Transverse colon (tissue), 4 donors: ENCODE measurements around the gene UBE2C. TPM values are rescaled to one million over a fixed set of nuclear protein-coding genes. Genes with fewer than 3 reads are reported as not detected.
"Not testable (repeated sequence)": the region's sequence is repeated elsewhere in the genome, so short reads cannot be mapped to it uniquely, and the experiment has no call there.

Source experiments
- DNase-seq: peaks from one replicate; pipeline ENCODE4 v3.0.0-alpha.2; 2019
- H3K27ac ChIP-seq, 4 donors: fragments of 200-600 bp; sonication (generic); 2 replicates each; pipeline ENCODE4 v1.5.1; 2016 to 2018; ENCODE audit warnings: inconsistent platforms in 4 of 4
- H3K27me3 ChIP-seq: fragments of 200-600 bp; sonication (generic); 2 replicates; pipeline ENCODE4 v1.5.1; 2017; ENCODE audit warnings: inconsistent platforms
- H3K36me3 ChIP-seq, 4 donors: fragments of 200-600 bp; sonication (generic); 2 replicates each; pipeline ENCODE4 v1.5.1; 2017 to 2019; ENCODE audit warnings: inconsistent platforms in 4 of 4
- H3K4me1 ChIP-seq, 4 donors: fragments of 200-600 bp; sonication (generic); 2 replicates each; pipeline ENCODE4 v1.5.1; 2017 to 2020; ENCODE audit warnings: inconsistent platforms in 4 of 4
- H3K4me3 ChIP-seq, 4 donors: fragments of 200-600 bp; sonication (generic); 1 replicate in 1 of 4; 2 replicates in 3 of 4; pipeline versions ENCODE4 v1.5.1 to v1.6.1; 2017 to 2019; ENCODE audit warnings: inconsistent platforms in 4 of 4
- H3K9me3 ChIP-seq, 2 donors: fragments of 200-600 bp; sonication (generic); 2 replicates each; pipeline ENCODE4 v1.5.1; 2017 to 2019; ENCODE audit warnings: inconsistent platforms in 2 of 2
- EP300 ChIP-seq: sonication (generic); formaldehyde crosslinking; IDR thresholded peaks from one replicate; pipeline ENCODE4 v1.6.1; 2017; ENCODE audit warnings: antibody characterized with exemption, low read depth
- POLR2A ChIP-seq: fragments of 450-650 bp; IDR thresholded peaks from one replicate; pipeline ENCODE4 v1.6.1; 2016; ENCODE audit warnings: antibody characterized with exemption, mild to moderate bottlenecking, moderate library complexity
- POLR2AphosphoS5 ChIP-seq, 3 donors: sonication (generic); formaldehyde crosslinking; IDR thresholded peaks; one replicate each; pipeline ENCODE4 v1.6.1; 2016; ENCODE audit warnings: antibody characterized with exemption in 3 of 3
- WGBS, 2 donors: methylation state at CpG; one replicate each; pipeline ENCODE4 v1.1.5; 2018; ENCODE audit warnings: low coverage in 1 of 2; 5-methylcytosine and 5-hydroxymethylcytosine counted together
- in situ Hi-C, 4 donors: fragments of 200-750 bp; cut with MboI; loops; one replicate each; pipeline versions ENCODE4 v1.15.0 to v1.15.1; 2017; ENCODE audit warnings: low sequenced_read_pairs in 3 of 4, low pct_ligation_motif_present in 1 of 4, low pct_unique_long_range_greater_than_20kb in 1 of 4
- intact Hi-C: fragments of 100-400 bp; cut with DNase I; formaldehyde crosslinking; loops from one replicate; pipeline ENCODE4 v1.15.1; 2023; ENCODE audit warnings: low total_unique reads
- total RNA-seq, 4 donors: library from RNA; depleted of rRNA; stranded (reverse); fragments of >200 nt; gene quantifications; one replicate each; pipeline ENCODE4 v1.1.0, GENCODE V29; 2016
- TF ChIP-seq, protein P1 (sequence below), 5 experiments: fragments of 200-600 bp in 3 of 5; fragments of 450-650 bp in 2 of 5; sonication (generic) in 3 of 5; IDR thresholded peaks; 1 replicate in 2 of 5; 2 replicates in 3 of 5; pipeline ENCODE4 v1.5.1; 2016 to 2017; ENCODE audit warnings: antibody characterized with exemption in 5 of 5, inconsistent platforms in 3 of 5, mild to moderate bottlenecking in 2 of 5, moderate library complexity in 1 of 5

The UBE2C gene
- total RNA-seq, 4 donors from 2014 or later, result 2.7 to 27.1 (median 6.9) TPM

DNA sequence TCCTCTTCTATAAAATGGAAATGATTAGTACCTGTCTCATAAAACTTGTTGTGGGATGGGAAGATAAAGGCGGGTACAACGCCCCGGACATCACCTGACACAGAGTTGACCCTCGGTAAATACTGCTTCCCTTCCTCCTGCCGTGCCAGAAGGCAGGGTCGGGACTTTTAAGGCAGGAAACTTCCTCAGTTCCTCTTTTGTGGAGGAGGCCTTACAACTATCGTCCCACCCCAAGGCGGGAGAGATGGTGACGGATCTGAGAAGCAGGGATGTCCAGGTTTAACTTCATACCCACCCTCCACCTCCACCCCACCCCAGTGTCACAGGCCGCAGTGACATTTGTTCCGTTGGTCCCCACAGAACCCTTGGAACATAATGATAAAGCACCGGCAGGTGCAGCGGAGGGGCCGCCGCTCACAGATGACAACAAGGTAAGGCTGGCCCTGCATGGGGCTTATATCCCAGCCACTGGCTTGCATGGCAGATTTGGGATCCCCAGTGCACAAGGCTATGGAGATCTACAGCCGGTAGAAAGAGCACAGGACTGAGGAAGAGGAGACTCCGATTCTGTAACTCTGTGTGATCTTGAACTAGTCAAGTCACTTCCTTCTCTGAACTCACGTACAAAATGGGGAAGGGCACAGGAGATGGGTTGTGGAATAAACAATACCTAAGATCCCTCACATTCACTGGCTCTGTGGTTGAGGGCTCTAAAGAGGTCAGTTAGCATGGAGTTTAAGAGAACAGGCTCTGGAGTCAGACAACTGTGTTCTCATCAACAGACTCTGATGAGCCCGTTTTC, 19.9 kb upstream of the UBE2C start:
- intact Hi-C loops, result loop anchor here (10.0 kb wide), 1 partner anchor 102 kb away; the partner anchor contains the start of genes CTSA and NEURL2
- no peaks in the 10 kb centered on the region for H3K27me3 ChIP-seq
- 22% methylated on average over 19 of the region's 19 CpGs; no CpG with 5 or more reads in 1 of the 2 donors for WGBS, 2 donors
- peak overlapping the region; percentile 92 to 97 (median 95) for H3K27ac ChIP-seq
- H3K9me3 ChIP-seq, result no peaks in the 10 kb centered on the region
- in situ Hi-C loops, result loop anchor here in 1 of 4 donors (10.0 kb wide), 1 partner anchor 172 kb away; no protein-coding TSS in a partner anchor
- peaks cover 7 to 18% (median 13%) of the 10 kb centered on the region in 4 donors for H3K4me1 ChIP-seq
- H3K4me3 ChIP-seq, result peak overlapping the region; percentile 87 to 97 (median 94)
- DNase-seq, result peak; percentile 32
- TF ChIP-seq POLR2AphosphoS5 (IDR thresholded peaks at IDR 0.05), result no peak
- TF ChIP-seq POLR2A, result no peak
- TF ChIP-seq, protein P1, sequence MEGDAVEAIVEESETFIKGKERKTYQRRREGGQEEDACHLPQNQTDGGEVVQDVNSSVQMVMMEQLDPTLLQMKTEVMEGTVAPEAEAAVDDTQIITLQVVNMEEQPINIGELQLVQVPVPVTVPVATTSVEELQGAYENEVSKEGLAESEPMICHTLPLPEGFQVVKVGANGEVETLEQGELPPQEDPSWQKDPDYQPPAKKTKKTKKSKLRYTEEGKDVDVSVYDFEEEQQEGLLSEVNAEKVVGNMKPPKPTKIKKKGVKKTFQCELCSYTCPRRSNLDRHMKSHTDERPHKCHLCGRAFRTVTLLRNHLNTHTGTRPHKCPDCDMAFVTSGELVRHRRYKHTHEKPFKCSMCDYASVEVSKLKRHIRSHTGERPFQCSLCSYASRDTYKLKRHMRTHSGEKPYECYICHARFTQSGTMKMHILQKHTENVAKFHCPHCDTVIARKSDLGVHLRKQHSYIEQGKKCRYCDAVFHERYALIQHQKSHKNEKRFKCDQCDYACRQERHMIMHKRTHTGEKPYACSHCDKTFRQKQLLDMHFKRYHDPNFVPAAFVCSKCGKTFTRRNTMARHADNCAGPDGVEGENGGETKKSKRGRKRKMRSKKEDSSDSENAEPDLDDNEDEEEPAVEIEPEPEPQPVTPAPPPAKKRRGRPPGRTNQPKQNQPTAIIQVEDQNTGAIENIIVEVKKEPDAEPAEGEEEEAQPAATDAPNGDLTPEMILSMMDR (IDR thresholded peaks at IDR 0.05), result no peak
- no peak for TF ChIP-seq EP300
- peaks cover 0 to 32% (median 12%) of the 10 kb centered on the region in 4 donors for H3K36me3 ChIP-seq

DNA sequence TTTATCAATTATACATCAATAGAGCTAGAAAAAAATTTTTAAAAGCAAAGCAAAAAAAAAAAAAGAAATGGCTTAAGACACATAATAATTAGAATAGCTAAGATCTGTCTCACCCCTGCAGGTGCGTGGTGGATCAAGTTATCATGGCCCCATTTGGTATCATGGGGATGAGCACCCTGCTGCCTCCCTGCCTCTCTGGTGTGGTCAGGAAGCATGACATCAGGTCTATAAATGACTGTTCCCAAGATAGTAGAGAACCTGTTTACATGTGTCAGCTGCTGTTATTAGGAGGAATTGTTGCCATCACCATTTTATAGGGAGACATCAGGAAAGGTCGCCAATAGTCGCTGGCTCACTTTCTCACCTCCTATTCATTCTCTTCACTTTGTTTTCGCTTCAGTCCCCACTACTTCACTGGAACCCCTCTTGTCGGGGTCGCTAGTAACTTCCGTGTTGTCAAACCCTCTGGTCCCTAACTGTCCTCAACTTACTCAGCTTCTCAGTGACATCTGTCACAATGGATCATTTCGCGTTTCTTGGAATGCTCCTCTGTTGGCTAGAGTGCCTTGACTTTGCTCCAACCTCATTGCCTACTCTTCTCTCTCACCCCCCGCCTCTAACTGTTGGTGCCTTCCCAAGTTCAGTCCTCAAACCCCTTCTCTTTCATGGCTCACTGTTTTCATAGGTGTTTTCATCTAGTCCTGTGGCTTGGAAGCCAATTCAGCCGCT, 15.9 kb upstream of the UBE2C start:
- no peak for DNase-seq
- intact Hi-C loops, result loop anchor here (10.0 kb wide), 1 partner anchor 98 kb away; the partner anchor contains the start of genes CTSA and NEURL2
- peaks cover 0 to 45% (median 16%) of the 10 kb centered on the region in 4 donors for H3K36me3 ChIP-seq
- peaks cover 8 to 26% (median 10%) of the 10 kb centered on the region in 4 donors for H3K4me1 ChIP-seq
- TF ChIP-seq POLR2AphosphoS5 (IDR thresholded peaks at IDR 0.05) (no peak), EP300 (no peak), POLR2A (no peak)
- TF ChIP-seq, protein P1 (IDR thresholded peaks at IDR 0.05), result no peak
- no peaks in the 10 kb centered on the region for H3K9me3 ChIP-seq
- in situ Hi-C loops, result loop anchor here in 1 of 4 donors (10.0 kb wide), 1 partner anchor 168 kb away; no protein-coding TSS in a partner anchor
- whole genome bisulfite sequencing, 2 donors, result 95 to 97% methylated on average over 8 to 11 of the region's 11 CpGs
- no peak overlapping the region for H3K4me3 ChIP-seq
- H3K27me3 ChIP-seq, result no peaks in the 10 kb centered on the region
- H3K27ac ChIP-seq, result no peak overlapping the region

DNA sequence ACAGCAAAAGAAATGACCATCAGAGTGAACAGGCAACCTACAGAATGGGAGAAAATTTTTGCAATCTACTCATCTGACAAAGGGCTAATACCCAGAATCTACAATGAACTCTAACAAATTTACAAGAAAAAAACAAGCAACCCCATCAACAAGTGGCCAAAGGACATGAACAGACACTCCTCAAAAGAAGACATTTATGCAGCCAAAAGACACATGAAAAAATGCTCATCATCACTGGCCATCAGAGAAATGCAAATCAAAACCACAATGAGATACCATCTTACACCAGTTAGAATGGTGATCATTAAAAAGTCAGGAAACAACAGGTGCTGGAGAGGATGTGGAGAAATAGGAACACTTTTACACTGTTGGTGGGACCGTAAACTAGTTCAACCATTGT, 14.9 kb upstream of the UBE2C start:
- peaks cover 7 to 24% (median 9%) of the 10 kb centered on the region in 4 donors for H3K4me1 ChIP-seq
- WGBS, 2 donors, result no CpG with 5 or more reads among the region's 1 CpG
- peaks cover 0 to 55% (median 21%) of the 10 kb centered on the region in 4 donors for H3K36me3 ChIP-seq
- not testable (repeated sequence) for H3K4me3 ChIP-seq, H3K27ac ChIP-seq, H3K9me3 ChIP-seq, H3K27me3 ChIP-seq, DNase-seq
- in situ Hi-C loops (loop anchor here in 1 of 4 donors (10.0 kb wide), 1 partner anchor 167 kb away; no protein-coding TSS in a partner anchor), intact Hi-C loops (loop anchor here (10.0 kb wide), 1 partner anchor 97 kb away; the partner anchor contains the start of genes CTSA and NEURL2)

DNA sequence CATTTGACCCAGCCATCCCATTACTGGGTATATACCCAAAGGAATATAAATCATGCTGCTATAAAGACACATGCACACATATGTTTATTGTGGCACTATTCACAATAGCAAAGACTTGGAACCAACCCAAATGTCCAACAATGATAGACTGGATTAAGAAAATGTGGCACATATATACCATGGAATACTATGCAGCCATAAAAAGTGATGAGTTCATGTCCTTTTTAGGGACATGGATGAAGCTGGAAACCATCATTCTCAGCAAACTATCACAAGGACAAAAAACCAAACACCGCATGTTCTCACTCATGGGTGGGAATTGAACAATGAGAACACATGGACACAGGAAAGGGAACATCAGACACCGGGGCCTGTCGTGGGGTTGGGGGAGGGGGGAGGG, 14.5 kb upstream of the UBE2C start:
- Histone ChIP-seq H3K36me3 (peaks cover 0 to 60% (median 23%) of the 10 kb centered on the region in 4 donors), H3K4me1 (peaks cover 5 to 19% (median 5%) of the 10 kb centered on the region in 4 donors)
- not testable (repeated sequence) for H3K27ac ChIP-seq, H3K27me3 ChIP-seq, H3K9me3 ChIP-seq, H3K4me3 ChIP-seq, DNase-seq
- in situ Hi-C loops (loop anchor here in 1 of 4 donors (10.0 kb wide), 1 partner anchor 167 kb away; no protein-coding TSS in a partner anchor), intact Hi-C loops (loop anchor here (10.0 kb wide), 1 partner anchor 97 kb away; the partner anchor contains the start of genes CTSA and NEURL2)
- 92% methylated on average over 3 of the region's 3 CpGs; no CpG with 5 or more reads in 1 of the 2 donors for WGBS, 2 donors
